ENCODE data around the gene RECQL5.
A peak's percentile ranks its signal among the peaks of the same experiment; 100 is the strongest.
"Not testable (repeated sequence)": the region's sequence is repeated elsewhere in the genome, so short reads cannot be mapped to it uniquely, and the experiment has no call there.

Gene RECQL5

DNA sequence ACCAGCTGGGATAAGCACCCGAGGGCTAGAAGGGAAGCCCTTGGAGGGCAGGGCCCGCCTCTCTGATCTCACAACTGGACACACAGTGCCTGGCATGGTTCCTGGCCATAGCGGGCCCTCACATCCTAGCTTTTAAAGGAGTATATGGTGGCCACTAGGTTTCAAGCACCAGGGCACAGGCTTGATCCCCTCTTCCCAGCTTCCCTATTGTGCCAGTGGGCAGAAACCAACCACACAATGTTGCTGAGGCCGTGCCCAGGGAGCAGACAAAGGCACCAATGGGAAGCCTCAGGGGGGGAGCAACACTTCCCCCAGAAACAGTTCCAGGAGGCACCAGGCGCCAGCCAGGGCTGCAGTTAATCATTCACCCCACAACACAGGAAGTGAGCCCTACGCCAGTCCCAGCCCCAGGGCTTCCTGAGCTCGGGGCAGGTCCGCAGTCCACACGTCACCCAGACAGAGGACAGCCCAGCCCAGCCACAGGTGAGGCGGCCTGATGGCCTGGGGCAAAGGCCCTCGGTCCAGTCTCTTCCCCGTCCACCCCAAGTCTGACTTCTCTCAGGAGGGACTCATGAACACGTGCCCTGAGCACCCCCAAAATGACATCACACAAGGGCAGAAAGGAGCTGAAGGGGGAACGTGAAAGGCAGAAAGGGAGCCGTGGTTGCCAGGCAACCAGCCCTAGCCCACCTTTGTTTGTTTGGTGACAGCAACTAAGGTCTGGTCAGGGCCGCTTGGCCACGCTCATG lies 20.9 kb downstream of the RECQL5 start:
- no peak for DNase-seq

DNA sequence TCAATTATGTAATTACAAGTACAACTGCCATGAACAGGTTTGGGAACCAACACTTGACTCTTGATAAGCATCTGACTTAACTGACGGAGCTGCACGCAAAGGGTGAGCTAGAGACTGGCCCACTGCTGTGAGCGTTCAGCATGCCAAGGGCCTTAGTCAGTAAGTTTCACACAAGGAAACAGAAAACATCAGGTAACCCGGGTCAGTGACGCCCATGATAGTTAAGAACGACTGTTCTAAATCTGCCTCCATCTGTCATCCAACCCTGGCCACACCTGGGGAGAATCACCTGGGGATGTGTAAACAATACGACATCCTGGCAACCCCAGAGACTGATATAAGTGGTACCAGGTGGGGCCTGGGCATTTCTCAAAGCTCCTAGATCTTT lies 21.5 kb downstream of the RECQL5 start:
- DNase-seq = no peak

DNA sequence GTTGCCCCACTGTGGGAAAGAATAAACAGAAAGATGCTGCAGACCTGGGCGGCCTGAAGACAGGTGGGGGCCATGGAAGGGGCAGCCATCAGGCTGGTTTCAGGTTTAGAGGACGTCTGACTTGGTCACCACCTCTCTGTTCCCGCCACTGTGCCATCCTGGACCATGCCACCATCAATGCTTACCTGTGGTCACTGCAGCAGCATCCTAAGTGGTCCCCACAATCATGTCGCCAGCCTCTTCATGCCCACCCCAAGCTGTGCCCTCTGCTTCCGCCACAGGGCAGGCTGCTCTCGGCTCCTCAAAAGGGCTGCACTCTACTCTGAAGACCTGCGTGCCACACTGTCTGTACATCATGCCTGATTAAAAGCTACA lies 23.3 kb downstream of the RECQL5 start:
- no peak for DNase-seq

DNA sequence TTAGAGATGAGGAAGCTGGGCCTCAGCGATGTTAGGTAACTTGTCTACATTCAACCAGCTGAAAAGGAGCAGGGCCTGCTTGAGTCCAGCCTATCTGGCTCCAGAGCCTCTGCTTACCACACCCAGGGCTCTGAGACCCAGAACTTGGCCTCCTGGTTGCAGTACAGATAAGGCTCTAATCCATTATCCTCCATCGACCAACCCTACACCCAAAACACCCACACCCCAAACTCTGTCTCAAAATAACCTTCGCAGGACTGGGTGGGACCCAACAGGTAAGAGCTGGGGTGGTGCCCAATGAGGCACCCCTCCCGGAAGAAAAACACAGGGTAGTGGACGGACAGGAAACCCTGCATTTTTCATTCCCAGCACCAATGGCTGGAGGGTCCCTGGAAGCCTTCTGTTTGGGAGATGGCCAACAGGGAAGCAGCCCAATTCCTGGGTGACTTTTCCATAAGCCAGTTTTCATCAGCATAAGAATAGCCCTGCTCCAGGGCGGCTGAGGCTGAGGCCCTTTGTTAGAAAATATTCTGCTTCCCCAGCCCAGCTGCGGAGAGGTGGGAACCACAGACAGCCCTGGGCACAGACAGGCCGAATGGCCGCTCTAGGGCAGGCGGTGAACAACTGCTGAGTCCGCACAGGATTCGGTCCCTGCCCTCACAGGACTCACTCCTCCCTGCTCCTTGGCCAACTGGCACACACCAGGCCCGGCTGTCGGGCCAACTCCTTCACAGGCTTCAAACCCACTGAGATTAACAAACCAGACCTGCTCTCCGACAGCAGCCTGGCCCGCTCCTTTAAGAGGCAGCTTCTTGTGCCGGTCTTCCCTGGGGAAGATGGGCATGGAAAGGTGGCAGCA lies 23.9 kb downstream of the RECQL5 start:
- no peak for DNase-seq

DNA sequence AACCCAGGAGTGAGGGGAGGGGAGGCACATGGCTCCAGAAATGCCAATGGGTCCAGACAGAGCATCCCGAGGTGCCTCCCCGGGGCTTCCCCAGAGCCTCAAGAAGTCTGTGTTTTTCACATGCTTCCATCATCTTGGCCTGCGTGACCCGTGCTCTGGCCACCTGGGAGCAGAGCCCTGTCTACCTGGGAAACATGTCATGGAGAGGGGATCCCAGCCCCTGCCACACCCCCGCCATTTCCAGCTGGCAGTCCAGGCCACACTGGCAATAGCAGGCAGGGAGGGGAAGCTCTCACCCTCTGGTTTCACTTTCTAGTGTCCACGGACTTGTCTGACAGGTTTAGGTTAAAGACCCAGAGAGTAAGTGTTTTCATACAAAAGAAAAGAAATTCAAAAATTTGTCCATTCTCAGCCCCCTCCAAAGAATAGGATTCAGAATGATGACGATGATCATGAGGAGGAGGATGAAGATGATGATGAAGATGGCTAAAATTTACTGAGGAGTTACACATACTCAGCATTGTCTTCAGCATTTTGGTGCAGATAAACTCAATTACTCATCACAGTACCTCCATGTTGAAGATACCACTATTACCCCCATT lies 24.7 kb downstream of the RECQL5 start:
- no peak for DNase-seq

DNA sequence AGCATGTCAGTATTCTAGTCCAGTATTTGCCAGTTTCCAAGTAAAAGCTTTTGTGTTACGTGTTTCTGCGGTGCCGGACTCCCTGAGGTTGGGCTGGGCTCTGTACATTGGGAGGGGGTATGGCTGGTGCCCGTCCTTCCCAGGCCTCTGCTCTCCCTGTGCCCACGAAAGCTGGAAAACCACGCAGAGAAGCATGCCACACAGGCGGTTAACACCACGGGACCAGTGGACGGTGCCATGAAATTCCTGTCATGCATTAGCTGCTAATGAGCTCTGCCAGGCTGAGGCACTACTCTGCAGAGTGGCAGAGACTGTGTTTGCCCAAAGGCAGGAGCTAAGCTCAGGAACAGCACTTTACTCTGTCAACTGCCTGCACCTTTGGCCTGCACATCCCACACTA lies 25.6 kb downstream of the RECQL5 start:
- DNase-seq = no peak

DNA sequence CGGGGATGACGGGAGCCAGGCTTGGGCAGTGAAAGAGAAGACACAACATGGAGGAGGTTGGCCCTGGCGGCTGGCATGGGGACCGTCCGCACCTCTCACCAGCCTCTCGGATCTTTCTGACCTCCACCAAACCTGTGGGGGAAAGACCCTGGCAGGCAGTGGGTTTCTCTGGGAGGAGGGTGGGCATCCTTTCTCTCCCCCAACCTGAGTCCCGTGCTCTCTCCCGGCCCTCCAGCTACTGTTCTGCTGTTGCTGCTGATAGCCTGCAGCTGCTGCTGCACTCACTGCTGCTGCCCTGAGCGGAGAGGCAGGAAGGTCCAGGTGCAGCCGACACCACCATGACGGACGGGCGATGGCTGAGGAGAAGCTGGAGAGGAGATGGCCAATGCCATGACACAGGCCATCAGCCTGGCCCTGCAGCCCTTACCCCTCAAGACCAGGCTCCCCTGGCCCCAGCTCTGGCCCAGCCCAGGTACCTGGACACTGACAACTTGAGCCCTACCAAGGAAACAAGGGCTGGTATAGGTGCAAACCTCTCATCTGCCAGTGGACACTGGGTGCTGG lies 26.3 kb downstream of the RECQL5 start:
- no peak for DNase-seq

DNA sequence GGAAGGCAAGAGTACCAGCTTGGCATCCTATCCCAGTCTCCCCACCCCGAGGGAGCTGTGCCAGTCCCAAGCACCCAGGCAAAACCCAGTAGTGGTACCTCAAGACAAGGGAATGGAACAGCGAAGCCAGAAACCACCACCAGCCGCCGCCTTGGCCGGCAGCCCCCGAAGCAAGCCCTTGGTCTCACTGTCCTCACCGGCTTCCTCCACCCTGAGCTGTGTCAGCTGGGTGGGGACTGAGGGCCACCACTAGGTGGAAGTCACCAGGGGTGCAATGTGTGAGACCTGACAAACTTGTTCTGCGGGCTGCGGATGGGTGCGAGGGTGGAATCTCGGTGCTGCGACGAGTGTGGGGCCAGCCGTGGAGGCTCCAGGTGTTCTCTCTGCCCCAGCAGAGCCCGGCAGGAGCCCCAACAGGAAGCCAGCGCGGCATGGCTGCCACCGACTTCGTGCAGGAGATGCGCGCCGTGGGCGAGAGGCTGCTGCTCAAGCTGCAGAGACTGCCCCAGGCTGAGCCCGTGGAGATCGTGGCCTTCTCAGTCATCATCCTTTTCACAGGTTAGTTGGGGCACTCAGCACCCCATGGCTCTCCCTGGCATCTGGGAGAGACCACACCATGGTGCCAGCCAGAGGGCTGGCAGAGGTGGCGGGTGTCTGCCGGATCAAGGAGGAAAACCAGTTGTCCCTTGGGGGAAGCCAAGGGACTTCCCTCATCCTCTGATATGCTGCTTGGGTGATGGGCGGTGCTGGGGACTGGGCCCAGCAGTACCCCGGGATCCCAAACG lies 27.0 kb downstream of the RECQL5 start:
- no peak for DNase-seq

DNA sequence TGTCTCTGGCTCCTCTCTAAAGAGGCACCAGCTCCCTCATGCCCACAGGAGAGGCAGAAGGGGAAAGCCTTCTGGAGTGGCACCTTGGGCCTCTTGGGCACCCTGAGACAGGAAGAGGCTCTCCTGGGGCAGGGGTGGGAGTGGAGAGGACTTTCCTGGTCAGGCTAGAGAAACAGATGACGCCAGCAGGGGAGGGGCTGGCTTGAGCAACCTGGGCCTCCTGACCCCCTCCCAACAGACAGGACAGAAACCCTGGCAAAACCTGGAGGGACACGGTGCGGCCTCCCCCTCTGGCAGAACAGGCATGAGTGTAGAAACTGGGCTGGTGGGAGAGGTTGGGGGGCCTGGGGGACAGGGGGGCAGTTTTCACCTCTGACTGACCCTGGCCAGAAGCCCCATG lies 27.6 kb downstream of the RECQL5 start:
- DNase-seq = no peak

DNA sequence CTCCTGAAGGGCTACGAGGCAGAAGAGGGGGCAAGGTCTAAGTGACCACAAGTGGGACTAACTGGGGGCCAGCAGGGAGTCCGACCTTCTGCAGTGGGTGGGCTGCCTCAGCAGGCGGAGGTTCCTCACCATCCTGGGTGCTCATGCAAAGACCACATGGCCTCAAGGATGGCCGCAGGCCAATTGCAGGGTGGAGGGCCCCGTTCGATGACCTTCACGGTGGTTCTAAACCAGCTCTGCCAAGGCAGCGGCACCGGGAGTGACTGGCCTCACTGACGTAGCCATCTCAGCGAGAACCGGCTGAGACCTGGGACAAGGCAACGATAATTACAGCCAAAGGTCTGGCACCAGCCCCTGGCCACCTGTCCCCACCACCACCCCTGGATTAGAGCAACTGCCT lies 28.1 kb downstream of the RECQL5 start:
- DNase-seq = no peak

DNA sequence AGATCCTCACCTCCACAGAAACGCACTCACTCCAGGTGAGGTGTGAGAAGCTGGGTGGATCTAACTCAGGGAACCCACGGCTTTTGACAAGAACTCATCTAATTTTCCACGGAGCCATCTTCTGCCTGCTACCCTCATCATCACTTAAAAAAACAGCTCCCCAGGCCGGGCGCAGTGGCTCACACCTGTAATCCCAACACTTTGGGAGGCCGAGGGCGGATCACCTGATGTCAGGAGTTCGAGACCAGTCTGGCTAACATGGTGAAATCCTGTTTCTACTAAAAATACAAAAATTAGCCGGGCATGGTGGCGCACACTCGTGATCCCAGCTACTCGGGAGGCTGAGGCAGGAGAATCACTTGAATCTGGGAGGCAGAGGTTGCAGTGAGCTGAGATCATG lies 28.9 kb downstream of the RECQL5 start:
- not testable (repeated sequence) for DNase-seq

DNA sequence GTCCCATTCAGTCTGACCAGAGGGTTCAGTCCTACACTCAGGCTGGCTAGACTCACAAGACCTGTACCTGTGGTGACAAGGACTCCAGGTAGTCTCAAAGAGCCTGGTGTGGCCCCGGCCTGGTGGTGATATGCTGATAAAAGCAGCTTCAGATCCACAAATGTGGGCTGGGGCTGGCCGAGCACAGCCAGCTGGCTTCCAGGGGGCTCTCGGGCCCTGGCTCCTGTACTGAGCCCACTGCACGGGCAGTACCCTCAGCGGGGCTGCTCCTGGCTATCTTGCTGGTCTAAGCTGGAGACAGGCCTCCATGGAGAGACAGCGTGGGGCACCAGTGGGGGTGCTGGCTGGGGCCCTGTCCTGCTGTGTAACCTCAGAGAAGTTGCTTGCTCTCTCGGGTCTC lies 29.4 kb downstream of the RECQL5 start:
- DNase-seq = no peak

DNA sequence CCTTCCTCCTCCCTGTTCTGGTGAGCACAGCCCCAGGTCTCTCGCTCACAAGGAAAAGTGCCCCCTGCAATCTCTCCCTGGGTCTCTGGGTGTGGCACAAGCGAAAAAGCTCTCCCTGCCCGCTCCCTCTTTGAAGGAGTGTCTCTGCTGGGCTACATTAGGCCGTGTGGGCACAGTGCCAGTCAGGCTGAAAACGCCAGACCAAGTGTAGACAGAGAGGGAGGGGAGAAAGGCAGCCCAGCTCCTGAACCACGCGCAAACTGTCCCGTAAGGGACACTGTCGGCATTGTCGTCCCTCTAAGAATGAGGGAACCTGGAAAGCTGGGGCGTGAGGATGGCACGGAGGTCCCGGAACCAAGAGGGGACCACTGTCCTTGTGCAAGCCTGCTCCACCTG lies 29.8 kb downstream of the RECQL5 start:
- no peak for DNase-seq

DNA sequence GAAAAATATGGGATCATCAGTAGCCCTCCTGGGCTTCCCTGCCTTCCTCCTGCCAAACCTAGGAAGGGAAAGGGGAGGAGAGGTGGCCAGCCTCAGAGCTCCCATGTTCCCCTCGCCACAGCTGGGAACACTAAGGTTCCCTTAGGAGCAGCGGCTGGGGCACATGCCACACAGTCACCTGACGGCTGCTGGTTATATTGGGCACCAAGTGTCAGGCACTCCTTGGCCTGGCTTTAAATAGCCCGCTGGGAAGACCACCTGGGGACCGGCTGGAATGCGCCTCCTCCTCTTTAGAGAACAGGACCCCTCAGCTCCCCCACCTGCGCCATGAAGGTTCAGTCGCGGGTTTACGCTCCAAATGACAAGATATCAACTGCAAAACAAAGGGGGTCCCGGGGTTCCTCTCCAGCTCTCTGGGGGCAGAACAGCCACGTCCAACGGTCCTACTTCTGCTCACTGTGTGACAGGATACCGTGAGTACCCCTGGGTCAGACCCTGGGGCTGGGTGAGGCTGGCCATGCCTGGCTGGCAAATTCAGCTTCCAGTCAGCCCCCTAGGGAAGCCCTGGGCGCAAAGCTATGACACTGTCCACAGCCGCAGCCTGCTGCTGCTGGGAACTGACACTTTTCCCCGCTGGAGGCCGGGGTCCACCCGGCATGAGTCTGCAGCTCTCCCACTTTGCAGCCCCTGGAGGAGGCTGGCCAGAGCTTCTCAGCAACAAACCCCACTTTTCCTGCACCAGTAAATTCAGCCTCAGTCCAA lies 30.4 kb downstream of the RECQL5 start:
- no peak for DNase-seq

DNA sequence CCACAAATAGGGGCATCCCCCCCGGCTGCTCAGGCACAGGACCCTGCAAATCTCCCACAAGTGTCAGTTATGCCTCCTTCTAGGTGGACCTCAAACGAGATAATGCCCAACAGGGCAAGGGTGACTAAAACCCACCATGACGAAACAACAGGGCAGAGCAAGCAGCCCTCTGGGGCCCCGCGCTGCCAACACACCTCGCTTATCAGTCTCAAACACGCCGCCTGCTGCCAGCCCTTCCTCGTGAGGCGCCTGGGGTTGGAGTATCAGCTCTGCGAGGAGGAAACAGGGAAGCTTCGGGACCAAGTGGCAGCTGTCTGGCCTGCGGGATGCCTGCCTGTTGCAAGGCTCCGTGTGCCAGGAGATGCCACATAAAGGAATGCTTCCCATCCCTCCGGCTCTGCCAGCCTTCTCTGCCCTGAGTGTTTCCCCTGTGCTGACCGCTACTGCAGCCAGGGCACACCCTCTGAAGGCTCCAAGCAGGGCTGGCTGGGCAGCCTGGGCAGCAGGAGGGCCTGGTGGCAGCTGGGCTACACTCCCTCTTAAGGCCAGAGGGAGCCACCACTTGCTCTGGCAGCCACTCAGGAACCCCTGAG lies 31.2 kb downstream of the RECQL5 start:
- no peak for DNase-seq

DNA sequence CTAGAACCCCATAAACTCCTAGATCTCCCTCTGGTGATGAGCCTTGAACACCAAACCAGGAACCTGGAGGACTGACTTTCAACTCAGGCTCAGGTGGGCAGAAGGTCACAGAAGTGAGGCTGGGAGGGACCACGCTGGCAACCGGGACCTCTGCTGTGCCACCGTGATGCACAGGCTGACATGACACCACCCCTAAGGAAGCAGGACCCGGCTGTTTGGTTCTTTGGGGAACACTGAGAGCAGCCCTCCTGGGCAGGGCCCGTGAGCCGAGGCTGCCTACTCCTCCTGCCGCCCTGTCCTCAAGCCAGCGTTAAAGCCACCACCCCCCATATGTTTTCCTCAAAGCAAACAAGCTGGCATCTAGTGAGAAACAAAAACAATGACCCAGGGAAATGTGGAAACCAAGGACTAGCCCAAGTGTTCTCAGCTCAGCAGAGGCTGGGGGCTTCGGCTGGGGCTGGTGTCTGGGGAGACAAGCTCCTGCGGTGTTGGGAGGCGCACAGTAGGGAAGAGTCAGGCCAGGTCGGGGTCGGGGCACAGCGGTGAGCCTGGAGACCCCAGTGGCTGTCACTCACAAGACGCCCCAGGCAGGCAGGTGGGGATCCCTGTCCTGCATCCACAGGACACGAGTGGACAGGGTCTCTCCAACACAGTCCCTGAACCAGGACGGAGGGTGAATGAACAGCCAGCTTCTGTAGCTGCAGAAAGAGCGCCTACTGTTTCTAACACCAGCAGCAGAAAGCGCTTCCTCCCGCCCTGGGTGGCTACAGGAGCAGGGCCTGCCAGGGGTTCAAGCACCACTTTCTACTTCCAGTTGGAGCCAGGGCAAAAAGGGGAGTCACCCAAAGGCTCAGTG lies 32.0 kb downstream of the RECQL5 start:
- no peak for DNase-seq

DNA sequence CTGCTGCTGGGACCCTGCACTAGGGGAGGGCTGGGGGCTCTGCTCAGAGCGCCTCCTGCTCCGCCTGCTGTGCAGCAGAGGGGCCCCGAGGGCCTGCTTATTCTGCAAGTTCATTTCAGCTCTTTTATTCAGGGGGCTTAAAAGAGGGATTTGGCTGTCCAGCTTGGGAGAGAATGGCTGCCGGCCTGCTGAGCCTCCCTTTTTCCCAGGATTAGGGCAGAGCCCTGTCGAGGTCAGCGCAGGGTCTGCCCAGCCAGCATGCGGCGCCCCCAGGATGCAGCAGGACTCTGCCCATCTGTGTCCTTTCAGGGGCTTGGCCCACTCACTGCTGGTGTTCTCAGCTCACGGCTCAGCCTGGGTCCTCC lies 32.6 kb downstream of the RECQL5 start:
- DNase-seq = no peak

DNA sequence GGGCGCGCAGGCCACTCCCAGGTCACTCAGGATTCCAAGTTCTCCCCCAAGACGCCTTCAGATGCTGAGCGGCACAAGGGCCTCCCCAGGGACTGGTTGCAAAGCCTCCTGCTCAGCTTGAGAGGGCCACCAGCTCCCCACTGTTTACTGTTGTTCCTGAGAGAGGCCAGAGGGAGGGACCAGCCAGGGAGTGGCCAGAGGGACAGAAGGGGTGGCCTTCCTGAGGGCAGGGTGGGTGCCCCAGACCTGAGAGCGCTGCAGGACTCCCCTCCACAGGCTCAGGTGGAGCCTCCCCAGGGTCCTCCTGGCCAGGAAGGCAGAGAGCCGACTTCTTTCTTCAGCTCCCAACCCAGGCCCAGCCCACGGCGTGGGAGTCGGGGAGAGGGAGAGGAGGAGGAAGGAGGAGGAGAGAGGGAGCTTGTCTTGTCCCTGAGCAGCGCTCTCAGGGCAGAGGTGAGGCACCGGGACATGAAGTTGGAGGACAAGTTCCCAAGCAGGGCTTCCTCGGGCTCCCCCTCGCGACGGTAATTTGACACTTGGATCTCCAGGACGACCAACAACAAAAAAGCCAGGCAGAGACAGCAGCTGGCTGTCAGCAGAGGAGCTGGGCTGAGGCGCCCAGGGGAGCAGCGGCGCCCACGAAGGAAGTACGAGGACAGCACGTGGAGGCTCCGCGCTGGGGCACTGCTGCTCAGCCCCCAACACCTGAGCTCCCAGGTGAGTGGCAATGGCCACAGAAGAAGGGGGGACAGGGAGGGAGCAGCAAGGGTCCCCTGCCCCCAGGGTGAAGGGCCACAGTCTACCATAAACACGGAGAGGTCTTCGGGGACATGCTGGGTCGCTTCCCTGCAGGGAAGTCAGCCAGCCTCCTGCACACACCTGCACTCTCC lies 33.2 kb downstream of the RECQL5 start:
- peak; percentile 91 for DNase-seq

DNA sequence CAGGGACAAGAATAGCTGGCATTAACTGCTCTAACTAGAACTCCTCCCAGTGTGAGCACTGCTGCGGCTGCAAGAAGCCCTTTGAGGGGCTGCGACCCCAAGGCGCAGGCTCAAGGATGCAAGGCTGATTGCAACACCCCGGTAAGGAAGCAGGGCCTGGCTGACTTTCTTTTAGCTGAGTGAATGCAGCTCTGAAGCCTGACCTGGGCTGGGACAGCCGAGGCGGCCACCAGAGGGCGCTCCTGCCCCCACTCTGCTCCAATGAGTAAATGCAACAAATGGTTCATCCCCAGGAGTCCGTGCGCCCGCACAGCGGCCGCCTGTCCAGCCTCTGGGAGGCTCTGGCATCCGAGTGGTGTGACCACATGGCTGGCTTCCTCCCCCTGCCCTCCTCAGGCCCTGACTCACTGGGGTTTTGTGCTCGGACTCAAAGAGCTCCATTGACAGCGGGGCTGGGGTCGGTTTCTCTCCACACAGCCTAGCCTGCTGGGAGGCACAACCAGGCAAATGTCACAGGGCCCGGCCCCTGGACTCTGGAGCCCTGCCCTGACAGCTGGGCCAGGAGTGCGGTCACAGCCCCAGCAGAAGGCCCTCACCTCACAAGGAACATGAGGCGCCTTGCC lies 34.0 kb downstream of the RECQL5 start, which contains the start of gene SMIM5:
Gene SMIM5, plus strand, starts transcription at position 572 of the 623 bp plus-strand sequence. CDS start 6,768 bp downstream, outside the sequence.
- DNase-seq = peak; percentile 17

Data from NCI-H2107 (cell line).